ENCODE results near the gene PDE10A.

Gene PDE10A

DNA sequence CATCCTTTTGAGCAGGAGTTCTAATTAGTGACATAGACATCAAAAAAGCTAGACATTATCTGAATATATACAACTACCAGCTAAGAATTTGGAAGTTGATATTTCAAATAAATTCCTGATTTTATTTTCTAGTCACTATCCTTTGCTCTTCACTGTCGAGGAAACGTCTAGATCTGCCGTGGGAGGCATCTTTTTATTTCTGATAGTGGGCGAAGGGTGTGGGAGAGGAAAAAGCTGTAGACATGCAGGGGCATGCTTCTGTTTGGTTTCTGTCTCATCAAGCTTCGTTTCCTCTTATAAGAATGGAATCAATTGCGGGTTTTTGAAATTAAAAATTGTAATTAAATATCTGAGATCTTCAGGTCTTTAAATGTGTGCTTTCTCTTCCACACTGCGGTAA lies 337.4 kb downstream of the PDE10A start:
- DNase-seq = no peak

DNA sequence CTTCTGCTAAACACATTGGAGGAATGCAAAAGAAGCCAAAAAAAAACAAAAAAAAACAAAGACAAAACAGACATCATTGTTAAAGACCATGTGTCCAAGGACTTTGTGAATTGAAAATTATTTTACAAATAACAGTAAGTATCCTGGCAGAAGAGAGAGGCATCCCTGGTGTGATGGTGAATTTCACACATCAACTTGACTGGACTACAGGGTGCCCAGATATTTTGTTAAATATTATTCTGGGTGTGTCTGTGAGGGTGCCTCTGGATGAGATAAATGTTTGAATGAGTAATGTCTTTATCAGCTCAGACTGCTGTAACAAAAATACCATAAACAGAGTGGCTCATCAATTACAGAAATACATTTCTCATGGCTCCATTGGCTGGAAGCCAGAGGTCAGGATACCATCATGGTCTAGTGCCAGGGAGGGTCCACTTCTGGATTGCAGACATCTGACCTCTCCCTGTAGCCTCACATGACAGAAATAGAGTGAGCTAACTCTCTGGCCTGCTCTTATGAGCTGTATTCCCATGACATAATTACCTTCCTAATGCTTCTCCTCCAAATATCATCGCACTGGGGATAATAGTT lies 341.4 kb downstream of the PDE10A start:
- no peak for DNase-seq

DNA sequence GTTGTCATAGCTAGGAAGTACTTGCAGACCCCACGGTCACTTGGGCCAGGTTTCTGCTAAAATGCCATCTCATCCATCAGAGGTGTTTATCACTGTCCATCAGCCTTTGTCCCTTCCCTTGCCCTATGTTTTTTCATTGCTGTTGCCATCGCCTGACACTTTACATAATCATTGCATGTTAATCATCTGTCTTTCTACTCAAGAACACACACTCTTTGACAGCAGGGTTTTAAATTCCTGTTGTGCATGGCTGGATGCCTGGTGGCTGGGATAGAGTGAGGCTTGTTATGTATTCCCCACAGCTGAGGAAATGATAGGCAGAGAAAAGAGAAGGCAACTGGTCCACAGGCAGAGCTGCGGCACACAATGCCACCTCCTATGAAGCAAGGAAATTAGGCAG lies 341.9 kb downstream of the PDE10A start:
- no peak for DNase-seq

DNA sequence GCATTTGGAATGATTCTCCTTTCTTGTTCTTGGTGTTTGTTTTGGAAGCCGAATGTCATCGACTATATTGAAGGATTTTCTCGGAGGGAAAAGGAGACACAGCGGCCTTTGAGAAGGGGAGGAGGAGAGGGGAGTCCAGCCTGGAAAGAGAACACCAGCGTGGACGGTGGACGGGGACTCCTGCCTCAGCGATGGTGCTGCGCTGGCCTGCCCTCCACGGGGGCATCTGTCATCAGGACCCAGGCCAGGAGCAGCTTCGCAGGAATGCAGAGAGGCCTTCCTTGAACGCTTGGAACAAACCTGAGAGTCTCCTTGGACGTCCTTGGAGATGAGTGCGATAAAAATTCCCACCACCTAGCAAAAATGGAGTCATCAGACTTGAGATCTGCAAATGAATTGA lies 345.3 kb downstream of the PDE10A start:
- DNase-seq = no peak

DNA sequence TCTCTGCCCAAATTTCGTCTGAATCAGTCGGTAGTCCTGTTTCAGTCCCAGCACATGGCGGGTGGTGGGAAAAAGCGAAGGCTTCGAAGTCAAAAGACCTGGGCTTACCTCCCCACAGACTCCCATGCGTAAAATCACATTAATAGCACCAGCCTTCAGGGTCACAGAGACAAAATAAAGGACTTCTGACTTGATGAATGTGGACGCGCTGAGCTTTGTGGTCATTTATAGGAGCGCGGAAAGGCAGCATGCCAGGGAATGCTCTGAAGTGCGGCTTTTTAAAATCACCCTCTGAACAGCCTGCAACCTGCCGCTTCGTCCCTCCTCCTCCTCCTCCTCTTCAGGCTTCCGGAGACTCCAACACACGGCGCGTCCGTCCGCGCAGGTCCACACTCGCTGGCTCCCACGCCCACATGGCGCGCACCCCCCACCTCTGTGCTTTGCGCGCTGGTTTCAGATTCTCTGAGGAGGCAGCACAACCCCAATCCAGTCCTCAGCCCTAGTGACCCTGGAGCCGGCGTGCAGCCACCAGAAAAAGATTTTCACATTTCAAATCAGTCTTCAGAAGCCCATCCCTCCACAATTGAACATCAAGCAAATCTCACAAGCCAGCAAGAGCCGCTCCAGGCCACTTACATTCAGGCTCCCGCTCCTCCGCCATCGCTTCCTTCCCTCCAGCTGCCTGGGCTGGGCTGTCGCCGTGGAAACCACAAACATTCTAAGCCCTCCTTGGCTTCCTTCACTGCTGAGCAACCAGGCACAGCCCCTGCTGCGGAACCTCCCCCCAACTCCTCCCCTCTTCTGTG lies 353.9 kb downstream of the PDE10A start, which contains the start of gene C6orf118:
Gene C6orf118, minus strand, starts transcription at position 680 of the 806 bp plus-strand sequence. Its CDS starts 19 bp downstream, at position 661.
- DNase-seq = peak; percentile 55

DNA sequence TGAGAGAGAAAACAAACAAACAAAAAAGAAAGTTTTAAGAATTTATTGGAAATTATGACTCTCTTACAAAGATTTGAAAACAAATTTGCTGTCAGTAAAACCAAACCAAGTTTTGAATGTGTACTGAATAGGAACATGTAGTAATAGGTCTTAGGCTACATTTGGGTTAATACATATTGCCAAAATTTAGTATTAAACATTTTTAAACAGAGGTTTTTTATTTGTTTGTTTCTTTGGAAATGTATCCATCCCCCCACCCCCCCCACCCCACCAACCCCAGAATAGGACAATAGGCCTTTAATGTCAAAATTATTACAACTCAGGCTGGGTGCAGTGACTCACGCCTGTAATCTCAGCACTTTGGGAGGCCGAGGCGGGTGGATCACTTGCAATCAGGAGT lies 356.1 kb downstream of the PDE10A start:
- no peak for DNase-seq

DNA sequence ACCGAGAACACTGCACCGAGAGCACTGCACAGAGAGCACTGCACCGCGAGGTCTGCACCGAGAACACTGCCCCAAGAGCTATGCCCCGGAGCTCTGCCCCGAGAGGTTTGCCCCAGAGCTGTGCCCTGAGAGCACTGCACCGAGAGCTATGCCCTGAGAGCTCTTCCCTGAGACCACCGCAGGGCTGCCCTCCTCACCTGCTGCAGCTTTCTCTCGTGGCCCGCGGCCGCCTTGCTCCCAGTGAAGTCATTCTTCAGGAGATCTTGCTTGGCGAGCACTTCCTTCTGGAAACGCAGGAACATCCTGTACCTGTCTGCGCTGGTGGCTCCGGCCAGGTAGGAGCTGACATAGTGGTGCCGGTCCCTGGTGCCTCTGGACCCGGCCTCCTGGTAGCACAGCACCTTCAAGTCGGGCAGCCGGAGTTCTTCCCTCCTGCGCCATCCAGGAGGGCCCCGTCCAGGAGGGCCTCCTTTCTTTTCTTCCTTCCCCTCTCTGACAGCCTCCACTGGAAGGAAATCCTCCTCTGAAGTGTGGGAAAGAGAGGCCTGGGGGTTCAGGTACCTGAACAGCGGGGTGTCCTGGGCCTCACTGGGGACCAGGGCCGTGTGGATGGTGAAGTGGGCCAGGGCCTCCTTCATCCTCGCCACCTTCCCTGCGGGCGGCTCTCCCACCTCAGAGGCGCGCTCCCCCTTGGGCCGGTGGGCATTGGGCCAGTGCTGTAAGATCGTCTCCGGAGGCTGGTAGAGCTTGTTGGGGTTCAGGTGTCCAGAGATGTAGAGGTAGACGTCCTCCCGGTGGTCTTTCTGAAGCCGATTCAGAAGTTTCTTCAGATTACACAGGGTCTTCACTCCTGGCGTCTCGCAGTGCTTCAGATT lies 361.4 kb downstream of the PDE10A start:
- no peak for DNase-seq

DNA sequence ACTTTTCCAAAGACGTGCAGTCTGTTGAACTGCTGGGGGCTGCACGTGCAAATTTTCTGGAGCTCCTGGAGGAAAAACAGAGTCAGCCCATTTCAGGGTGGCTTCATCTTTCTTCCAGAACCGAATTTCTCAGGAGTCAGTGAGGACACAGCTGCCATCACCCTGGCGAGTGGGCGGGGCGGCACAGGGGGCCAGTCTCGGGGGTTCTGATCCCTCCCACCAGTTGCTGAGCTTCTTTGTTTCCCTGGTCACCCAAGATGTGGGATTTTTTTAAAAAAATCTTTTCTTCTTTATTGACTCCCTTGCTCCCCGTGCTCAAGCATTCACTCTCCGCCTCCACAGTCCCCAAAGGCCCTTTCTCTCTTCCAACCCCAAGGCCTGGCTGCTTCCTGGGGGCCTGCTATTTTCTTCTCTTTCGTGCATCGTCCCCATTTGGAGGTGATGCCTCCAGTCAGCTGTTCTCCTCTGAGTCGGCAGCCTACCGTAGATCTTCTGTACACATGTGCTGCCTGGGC lies 362.6 kb downstream of the PDE10A start:
- DNase-seq = no peak

DNA sequence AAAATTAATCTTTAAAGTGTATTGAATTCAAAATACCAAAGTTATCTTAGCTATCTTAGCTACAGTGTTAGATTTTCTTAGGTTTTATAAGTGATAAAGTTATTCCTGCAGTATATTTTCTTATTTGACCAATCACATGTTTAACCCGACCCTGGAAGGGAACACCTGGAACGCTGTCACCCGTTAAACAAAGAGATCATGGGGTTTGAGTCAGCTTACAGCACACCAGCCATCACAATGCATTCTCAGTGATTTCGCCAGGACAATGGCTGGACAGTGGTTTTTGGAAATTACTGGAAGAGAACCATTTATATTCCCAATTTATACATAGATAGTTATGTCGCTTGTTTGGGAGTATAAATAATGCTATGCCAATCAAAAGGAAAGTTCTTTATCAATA lies 364.2 kb downstream of the PDE10A start:
- DNase-seq = no peak

DNA sequence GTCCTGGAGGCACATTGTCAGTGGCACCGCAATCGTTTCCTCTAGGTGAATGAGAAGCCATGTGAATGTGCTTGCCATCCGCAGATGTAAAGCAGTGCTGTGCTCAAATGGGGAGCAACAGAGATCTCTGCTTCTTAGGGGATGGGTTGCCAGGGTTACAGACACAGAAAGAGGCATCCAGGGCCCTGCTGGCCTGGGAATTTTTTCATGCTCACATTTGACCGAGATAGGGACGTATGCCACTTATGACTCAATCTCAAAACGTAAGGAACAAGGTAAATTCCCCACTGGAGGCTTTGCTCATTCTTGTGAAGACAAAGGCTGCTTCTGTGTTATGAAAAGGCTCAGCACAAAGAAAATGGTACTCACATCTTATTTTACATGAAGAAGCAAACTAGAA lies 364.6 kb downstream of the PDE10A start:
- no peak for DNase-seq

DNA sequence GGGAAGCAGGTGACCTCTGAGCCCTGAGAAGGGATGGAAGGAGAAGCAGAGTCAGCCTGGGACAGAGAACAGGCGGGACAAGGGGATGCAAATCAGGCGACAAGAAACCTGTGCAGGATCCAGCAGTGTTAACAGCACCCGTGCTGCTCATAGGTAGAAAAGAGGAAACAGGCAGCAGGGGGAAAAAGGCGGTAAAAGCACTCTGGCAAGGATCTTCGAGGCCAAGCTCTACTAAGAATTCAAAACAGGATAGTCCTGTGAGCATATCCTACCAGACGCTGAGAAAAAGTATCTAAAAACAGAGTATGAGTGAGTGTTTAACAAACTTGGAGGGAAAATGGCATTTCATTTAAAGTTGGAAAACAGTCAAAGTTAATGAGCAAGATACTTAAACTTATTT lies 370.4 kb downstream of the PDE10A start:
- DNase-seq = no peak
